Measurements from ENCODE around the gene CHTF8. TPM values are rescaled to one million over a fixed set of nuclear protein-coding genes. Genes with fewer than 3 reads are reported as not detected.

The CHTF8 gene
- total RNA-seq, 3 donors from 2014 or later = 54.1 to 85.8 (median 71.2) TPM

- DNase-seq (ENCODE audit: low spot score in 2 of 2) = no peak
- H3K27me3 ChIP-seq = no peaks in the 10 kb centered on the region
- H3K4me3 ChIP-seq = no peak overlapping the region
- H3K27ac ChIP-seq = no peak overlapping the region
- TF ChIP-seq CTCF (IDR thresholded peaks at IDR 0.05) = no peak
- no peak for TF ChIP-seq POLR2AphosphoS5 (IDR thresholded peaks at IDR 0.05)
- TF ChIP-seq POLR2A (IDR thresholded peaks at IDR 0.05) = no peak
- H3K4me1 ChIP-seq = no peaks in the 10 kb centered on the region
- H3K9me3 ChIP-seq = no peaks in the 10 kb centered on the region
- H3K36me3 ChIP-seq = no peaks in the 10 kb centered on the region
- intact Hi-C loops (cut with DNase I; ENCODE audit: low total_unique reads) = no loop called here
Observed at GRCh38 chr16:69083306-69083941, 49.0 kb downstream of the CHTF8 start.

DNA sequence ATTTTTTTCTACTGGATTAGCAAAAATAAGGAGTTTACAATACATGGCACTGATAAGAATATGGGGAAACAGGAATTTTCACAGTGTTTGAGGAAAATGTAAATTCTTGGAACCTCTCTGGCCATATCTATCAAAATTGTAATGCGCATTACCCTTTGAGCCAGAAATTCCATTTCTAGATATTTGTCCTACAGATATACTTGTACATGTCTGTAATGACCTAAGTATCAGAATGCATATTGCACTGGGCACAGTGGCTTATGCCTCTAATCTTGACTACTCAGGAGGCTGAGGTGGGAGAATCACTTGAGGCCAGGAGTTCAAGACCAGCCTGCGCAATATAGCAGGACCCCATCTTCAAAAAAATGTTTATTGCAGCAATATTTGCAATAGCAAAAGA lies 52.7 kb downstream of the CHTF8 start:
- Histone ChIP-seq H3K27me3 (no peaks in the 10 kb centered on the region), H3K36me3 (no peaks in the 10 kb centered on the region), H3K4me3 (no peak overlapping the region), H3K9me3 (no peaks in the 10 kb centered on the region), H3K27ac (no peak overlapping the region), H3K4me1 (no peaks in the 10 kb centered on the region)
- TF ChIP-seq POLR2A (IDR thresholded peaks at IDR 0.05) (no peak), CTCF (IDR thresholded peaks at IDR 0.05) (no peak), POLR2AphosphoS5 (IDR thresholded peaks at IDR 0.05) (no peak)
- intact Hi-C loops (cut with DNase I; ENCODE audit: low total_unique reads) = no loop called here
- DNase-seq (ENCODE audit: low spot score in 2 of 2) = no peak

DNA sequence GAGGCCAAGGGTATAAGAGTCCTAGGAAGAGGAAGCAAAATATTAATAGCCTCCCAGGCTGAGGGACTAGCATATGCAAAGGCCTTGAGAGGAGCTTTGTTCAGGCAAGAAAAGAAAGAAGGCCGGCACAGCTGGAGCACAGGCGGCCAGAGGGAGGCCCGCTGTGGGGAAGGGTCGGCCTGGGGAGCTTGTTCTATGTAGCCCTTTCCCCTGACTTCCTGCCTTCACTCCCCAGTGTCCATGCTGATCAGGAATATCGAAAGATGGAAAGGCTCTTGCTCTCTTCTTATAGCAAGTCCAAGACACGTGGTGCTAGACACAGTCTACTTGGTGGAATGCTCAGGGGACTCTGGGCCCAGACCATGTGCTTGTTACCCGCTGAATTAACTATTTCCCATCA lies 54.3 kb downstream of the CHTF8 start:
- Histone ChIP-seq H3K36me3 (no peaks in the 10 kb centered on the region), H3K4me3 (no peak overlapping the region), H3K27me3 (no peaks in the 10 kb centered on the region), H3K27ac (no peak overlapping the region), H3K9me3 (no peaks in the 10 kb centered on the region), H3K4me1 (no peaks in the 10 kb centered on the region)
- DNase-seq (ENCODE audit: low spot score in 2 of 2) = no peak
- intact Hi-C loops (cut with DNase I; ENCODE audit: low total_unique reads) = no loop called here
- no peak for TF ChIP-seq POLR2A (IDR thresholded peaks at IDR 0.05)
- no peak for TF ChIP-seq CTCF (IDR thresholded peaks at IDR 0.05)
- TF ChIP-seq POLR2AphosphoS5 (IDR thresholded peaks at IDR 0.05) = no peak

DNA sequence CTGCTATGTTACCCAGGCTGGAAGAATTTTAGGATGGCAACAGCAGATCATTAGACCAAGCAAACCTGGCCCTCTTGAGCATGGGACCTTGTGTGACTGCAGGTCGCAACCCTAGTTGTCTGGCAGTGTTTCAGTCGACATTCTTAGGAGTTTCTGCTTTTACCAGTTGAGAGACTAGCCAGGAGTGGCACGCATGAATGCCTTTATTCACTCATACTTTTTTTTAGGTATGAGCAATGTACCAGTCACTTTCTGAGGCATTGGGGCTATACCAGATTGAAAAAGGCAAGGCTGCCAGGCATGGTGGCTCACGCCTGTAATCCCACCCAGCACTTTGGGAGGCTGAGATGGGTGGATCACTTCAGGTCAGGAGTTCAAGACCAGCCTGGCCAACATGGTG lies 55.1 kb downstream of the CHTF8 start:
- TF ChIP-seq CTCF (IDR thresholded peaks at IDR 0.05) = no peak
- no peak for TF ChIP-seq POLR2AphosphoS5 (IDR thresholded peaks at IDR 0.05)
- no peak for TF ChIP-seq POLR2A (IDR thresholded peaks at IDR 0.05)

GRCh38 chr16:69073181-69073702 lies 59.1 kb downstream of the CHTF8 start:
- Histone ChIP-seq H3K36me3 (no peaks in the 10 kb centered on the region), H3K4me3 (no peak overlapping the region), H3K27ac (peak overlapping the region in 1 of 2 donors; percentile 19), H3K4me1 (no peaks in the 10 kb centered on the region), H3K9me3 (no peaks in the 10 kb centered on the region), H3K27me3 (no peaks in the 10 kb centered on the region)
- TF ChIP-seq POLR2A (IDR thresholded peaks at IDR 0.05) = no peak
- TF ChIP-seq POLR2AphosphoS5 (IDR thresholded peaks at IDR 0.05) = no peak
- TF ChIP-seq CTCF (IDR thresholded peaks at IDR 0.05) = no peak
- intact Hi-C loops (cut with DNase I; ENCODE audit: low total_unique reads) = no loop called here
- DNase-seq (ENCODE audit: low spot score in 2 of 2) = no peak

More for the DNA sequence above, 55.1 kb downstream of the CHTF8 start:
- intact Hi-C loops (cut with DNase I; ENCODE audit: low total_unique reads) = no loop called here
- H3K4me1 ChIP-seq = no peaks in the 10 kb centered on the region
- no peaks in the 10 kb centered on the region for H3K27me3 ChIP-seq
- no peak overlapping the region for H3K27ac ChIP-seq
- H3K4me3 ChIP-seq = no peak overlapping the region
- no peaks in the 10 kb centered on the region for H3K36me3 ChIP-seq
- no peaks in the 10 kb centered on the region for H3K9me3 ChIP-seq
- DNase-seq (ENCODE audit: low spot score in 2 of 2) = no peak

Data from breast epithelium (tissue), 4 donors.